ENCODE data around the gene CEACAM4.
"Not testable (repeated sequence)": the region's sequence is repeated elsewhere in the genome, so short reads cannot be mapped to it uniquely, and the experiment has no call there.

The CEACAM4 gene

GRCh38 chr19:41586064-41586463 lies 40.8 kb downstream of the CEACAM4 start:
- in situ Hi-C loops (cut with MboI; ENCODE audit: low sequenced_read_pairs) = no loop called here

- in situ Hi-C loops (cut with MboI; ENCODE audit: low sequenced_read_pairs) = no loop called here
These were observed 41.9 kb downstream of the CEACAM4 start for GRCh38 chr19:41584931-41585330.

GRCh38 chr19:41584260-41584810 lies 42.5 kb downstream of the CEACAM4 start:
- in situ Hi-C loops (cut with MboI; ENCODE audit: low sequenced_read_pairs) = no loop called here

- in situ Hi-C loops (cut with MboI; ENCODE audit: low sequenced_read_pairs) = not testable (repeated sequence)
These were observed 44.2 kb downstream of the CEACAM4 start for GRCh38 chr19:41582577-41583182.

GRCh38 chr19:41581068-41581467 lies 45.8 kb downstream of the CEACAM4 start:
- in situ Hi-C loops (cut with MboI; ENCODE audit: low sequenced_read_pairs) = not testable (repeated sequence)

GRCh38 chr19:41578886-41579285 lies 48.0 kb downstream of the CEACAM4 start:
- in situ Hi-C loops (cut with MboI; ENCODE audit: low sequenced_read_pairs) = no loop called here

GRCh38 chr19:41577833-41578232 lies 49.0 kb downstream of the CEACAM4 start:
- in situ Hi-C loops (cut with MboI; ENCODE audit: low sequenced_read_pairs) = no loop called here

GRCh38 chr19:41577144-41577830 lies 49.6 kb downstream of the CEACAM4 start:
- in situ Hi-C loops (cut with MboI; ENCODE audit: low sequenced_read_pairs) = no loop called here

- in situ Hi-C loops (cut with MboI; ENCODE audit: low sequenced_read_pairs) = no loop called here
These were observed 50.9 kb downstream of the CEACAM4 start, which contains the start of gene CEACAM21 for GRCh38 chr19:41575998-41576397. Gene CEACAM21 (plus strand): TSS chr19:41576166. CDS start chr19:41576275, 109 bp downstream.

GRCh38 chr19:41570639-41571112 lies 56.2 kb downstream of the CEACAM4 start:
- in situ Hi-C loops (cut with MboI; ENCODE audit: low sequenced_read_pairs) = no loop called here

- in situ Hi-C loops (cut with MboI; ENCODE audit: low sequenced_read_pairs) = no loop called here
These were observed 56.7 kb downstream of the CEACAM4 start for GRCh38 chr19:41570179-41570578.

- in situ Hi-C loops (cut with MboI; ENCODE audit: low sequenced_read_pairs) = no loop called here
These were observed 57.3 kb downstream of the CEACAM4 start for GRCh38 chr19:41569481-41570150.

Measured in HL-60/S4 treated with phorbol 12-myristate 13-acetate at 8.2 ng/mL for 4 days and 3 days (cell line).